GM18517 (cell line): ENCODE data around the gene MCF2L.
"Not testable (repeated sequence)": the region's sequence is repeated elsewhere in the genome, so short reads cannot be mapped to it uniquely, and the experiment has no call there.

Source experiments
- ATAC-seq: cut with Tn5 transposase; IDR thresholded peaks from one replicate; pipeline ENCODE4 v1.9.1; 2021; ENCODE audit warnings: mild to moderate bottlenecking, moderate library complexity; ENCODE audit not compliant: unreplicated experiment

The MCF2L gene

DNA sequence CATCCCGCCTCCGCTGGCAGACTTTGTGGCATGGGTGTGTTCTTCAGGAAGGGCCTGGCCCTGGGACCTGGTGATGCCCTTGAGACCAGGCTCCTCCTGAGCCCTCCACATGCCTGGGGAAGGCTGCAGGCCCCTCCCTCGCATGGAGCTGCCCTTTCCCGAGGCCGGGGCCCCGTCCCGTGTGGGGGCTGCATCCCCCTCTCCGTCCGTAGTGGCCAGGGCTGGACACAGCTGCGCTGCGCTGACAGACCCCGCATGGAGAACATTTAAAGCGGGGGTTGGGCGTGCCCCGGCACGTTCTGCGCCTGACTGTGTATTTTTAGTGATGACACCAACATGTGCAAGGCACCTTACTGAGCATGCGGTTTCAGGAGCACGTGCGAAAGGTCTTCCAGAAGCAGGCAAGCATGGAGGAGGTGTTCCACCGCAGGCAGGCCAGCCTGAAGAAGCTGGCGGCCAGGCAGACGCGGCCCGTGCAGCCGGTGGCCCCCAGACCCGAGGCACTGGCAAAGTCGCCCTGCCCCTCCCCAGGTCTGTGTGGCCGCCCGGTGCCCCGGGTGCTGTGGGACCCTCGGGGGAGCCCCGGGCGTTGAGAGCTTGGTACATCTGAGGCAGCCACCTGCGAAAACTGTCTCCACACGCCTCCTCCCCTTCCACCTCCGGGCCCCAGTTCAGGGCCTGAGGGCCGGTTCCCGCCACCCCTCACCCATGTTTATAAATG, 107.8 kb downstream of the MCF2L start:
- ATAC-seq = no peak

DNA sequence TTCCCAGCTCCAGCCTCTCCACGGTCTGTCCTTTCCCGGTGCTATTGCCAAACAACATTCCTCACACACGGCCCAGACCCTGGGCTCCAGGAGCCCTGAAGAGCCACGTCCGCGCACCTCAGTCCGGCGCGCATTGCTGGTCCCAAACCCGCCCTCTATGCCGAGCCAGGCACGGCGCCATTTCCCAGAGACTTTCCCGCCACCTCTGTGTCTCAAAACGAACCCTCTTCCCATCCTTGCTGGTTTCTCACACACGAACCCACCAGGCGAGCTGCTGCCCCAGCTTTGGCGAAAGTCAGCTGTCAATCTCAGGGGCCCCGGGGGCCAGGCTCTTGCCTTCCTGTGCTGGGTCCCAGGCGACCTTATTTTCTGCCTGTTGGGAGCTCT, 108.5 kb downstream of the MCF2L start:
- ATAC-seq = no peak

DNA sequence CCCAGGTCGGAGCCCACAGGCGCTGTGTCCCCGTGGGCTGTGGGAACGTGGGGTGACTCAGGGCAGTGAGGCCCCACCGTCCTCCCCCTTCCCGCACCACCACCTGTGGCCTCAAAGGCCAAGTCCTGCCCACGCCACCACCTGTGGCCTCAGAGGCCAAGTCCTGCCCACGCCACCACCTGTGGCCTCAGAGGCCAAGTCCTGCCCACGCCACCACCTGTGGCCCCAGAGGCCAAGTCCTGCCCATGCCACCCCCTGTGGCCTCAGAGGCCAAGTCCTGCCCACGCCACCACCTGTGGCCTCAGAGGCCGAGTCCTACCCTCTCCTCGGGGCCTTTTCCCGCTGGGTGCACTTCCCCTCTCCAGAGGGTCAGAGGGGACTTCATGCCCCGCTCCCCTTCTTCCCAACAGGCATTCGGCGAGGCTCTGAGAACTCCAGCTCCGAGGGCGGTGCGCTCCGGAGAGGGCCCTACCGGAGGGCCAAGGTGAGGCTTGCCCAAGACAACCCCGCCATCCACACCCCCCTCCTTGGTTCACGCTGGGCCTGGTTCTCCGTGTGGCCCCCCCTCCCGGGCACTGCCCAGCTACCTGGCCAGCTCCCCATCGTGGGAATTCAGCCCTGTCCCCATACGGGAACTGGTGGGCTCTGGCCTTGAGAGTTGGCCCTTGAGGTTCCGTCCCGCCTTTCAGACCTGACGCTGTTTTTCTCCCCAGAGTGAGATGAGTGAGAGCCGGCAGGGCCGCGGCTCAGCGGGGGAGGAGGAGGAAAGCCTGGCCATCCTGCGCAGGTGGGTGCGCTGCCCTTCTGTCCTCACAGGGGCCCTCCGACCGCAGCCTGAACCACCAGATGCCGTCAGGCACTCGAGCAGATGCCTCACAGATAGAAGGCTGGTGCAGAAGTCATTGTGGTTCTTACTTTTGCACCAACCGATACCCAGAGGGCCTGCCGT, 109.2 kb downstream of the MCF2L start:
- ATAC-seq = no peak

DNA sequence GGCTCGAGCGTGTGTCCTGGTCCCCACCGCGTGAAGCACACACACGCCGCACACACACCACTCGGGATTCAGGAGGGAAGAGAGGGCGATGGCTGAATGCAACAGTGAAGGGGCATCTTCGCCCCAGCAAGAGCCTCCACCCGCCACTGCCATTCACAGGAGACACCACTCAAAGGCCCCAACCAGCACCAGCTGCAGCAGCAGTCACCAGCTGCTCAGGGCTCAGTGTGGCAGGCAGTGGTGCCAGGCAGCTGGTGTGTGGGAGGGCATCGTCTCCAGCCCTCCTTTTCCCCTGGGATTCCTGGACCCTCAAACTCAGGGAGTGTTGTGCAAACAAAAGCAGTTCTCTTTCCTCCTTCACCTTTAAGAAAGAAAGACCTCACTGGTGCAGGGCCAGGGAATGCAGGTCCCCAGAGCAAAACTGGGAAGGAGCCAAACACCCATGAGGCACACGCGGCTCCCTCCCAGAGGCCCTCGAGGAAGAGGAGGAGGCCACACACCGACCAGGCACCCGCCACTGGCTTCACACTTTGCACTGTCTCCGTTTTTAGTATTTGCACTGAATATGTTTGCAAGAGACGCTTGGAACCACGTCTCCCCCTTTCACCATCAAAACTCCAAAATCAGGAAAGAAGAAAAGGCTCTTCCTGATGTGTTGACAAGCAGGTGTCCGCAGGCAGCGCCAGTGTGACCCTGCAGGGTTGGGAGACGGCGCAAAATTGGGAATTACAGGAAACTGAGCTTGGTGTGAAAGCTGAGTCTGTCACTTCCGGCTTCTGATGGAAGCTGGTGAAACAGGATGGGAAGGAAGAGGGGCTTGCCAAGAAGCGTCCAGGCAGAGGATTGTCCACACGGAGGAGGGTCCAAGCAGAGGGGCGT, 110.1 kb downstream of the MCF2L start:
- no peak for ATAC-seq

DNA sequence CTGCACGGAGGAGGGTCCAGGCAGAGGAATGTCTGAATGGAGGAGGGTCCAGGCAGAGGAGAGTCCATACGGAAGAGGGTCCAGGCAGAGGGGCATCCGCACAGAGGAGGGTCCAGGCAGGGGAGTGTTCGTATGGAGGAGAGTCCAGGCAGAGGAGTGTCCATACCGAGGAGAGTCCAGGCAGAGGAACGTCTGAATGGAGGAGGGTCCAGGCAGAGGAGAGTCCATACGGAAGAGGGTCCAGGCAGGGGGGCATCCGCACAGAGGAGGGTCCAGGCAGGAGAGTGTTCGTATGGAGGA, 110.7 kb downstream of the MCF2L start:
- ATAC-seq = not testable (repeated sequence)

DNA sequence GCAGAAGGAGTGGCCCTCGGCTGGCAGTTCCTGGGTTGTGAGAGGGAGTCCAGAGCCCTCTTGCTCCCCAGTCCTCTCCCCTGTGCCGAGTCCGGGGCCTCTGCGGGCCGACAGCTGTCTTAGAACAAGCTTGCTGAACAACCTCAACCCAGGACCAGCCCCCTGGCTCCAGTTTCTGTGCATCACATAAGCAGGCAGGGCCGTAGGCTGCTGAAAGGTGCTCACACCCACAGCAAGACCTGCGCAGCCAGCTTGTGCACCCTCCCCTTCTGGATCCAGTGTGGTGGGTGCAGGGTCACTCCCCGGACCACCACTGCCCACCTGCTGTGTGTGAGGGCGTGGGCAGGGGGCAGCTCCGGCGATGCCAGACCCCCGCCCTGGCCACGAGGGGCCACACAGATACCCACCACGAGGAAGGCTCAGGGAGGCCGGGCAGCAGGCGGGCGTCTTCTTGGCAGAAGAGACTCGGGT, 111.4 kb downstream of the MCF2L start:
- no peak for ATAC-seq

DNA sequence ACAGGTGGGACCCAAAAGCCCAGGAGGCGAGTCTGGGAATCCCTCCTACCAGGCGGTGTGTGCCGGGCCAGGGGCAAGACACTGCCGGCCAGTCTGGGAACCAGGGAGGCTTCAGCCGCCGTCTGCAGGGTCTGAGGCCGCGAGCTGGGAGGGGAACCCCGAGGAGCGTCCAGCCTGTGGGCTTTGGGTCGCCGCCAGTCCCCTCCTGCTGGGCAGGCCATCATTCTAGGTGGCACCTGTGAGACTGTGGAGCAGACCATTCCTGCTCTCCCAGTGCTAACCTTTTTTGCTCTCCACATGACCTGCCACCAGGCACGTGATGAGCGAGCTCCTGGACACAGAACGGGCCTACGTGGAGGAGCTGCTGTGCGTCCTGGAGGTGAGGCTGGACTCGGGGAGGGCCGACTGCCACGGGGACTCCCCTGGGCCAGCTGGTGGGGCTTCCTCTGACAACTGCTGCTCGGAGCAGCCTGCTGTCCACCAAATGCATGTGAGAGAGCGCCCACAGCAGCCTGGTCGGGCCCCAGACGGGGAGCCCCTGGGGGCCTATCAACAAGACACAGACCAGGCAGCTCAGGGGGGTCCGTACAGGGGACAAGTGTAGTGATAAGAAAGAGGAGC, 112.0 kb downstream of the MCF2L start:
- no peak for ATAC-seq

DNA sequence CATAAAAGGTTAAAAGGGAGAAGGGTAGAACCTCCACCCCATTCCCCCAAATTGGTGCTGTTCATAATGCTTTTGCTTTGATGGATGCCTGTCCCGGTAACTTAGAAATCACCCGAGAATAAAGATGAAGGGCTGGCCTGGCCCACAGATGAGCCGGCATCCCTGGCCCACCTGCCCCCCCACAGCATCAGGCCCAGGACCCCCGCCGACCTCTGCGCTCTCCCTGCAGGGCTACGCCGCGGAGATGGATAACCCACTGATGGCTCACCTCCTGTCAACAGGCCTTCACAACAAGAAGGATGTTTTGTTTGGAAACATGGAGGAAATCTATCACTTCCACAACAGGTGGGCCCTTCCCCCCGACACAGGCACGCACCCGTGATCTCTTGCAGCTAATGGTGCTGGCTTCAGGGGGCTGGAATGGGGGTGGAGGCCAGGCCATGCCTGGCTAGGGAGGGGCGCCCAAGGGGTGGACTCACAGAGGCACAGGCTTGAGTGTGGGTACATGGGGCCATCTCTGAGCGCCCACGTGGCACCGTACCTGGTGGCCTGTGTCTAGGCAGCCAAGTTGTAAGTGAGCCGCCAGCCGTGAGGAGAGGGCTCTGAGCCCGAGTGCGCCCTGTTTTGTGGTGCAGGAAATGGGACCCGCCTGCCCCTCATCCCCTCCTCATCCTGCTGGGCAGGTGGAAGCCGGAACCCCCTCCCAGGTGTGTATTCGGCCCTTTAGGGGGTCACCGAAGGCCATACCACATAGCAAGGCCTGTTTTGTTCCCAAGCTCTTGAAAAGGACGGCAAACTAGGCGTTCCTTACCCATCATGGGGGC, 113.4 kb downstream of the MCF2L start:
- no peak for ATAC-seq

DNA sequence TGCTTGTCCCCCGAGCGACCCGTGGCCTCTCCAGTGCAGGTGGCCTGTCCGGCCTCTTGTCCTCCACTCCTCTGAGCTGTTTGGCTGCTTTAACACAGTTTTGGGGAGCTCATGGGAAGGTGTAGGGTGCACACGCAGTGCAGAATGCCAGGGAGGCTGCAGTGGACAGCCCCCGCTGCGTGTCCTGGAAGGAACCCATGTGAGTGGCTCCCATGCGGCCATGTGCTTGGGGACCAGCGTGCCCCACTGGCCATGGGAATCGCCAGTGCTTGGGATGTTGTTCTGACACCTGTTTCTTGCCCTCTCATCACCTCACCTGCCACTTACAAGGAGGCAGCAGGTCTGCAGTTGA, 114.0 kb downstream of the MCF2L start:
- ATAC-seq = no peak

DNA sequence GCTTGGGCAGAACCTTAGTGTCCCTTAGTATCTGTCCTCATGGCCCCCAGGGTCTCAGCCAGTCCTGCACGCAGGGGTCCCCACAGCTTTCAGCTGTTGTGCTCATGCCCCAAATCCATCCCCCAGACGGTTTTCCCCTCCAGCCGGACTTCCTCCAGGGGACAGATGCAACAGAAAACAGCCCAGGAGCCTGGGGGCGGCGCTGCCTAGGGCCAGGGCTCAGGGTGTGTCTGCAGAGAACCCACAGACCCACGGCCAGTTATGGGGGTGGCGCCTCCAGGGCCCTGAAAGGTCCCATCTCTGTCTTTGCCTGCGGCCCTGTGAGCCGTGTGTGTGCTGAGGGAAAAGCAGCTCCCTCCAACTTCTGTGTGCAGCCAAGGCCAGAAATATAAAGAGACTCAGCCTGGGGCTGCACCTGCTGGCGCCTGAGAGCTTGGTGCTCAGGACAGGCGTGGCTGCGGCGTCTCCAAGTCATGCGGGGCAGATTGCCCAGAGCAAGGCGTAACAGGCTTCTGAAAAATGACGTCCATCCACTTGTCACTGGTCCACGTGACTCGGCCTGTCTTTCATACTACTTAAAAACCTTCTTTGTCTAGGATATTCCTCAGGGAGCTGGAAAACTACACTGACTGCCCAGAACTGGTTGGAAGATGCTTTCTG, 114.5 kb downstream of the MCF2L start:
- no peak for ATAC-seq

DNA sequence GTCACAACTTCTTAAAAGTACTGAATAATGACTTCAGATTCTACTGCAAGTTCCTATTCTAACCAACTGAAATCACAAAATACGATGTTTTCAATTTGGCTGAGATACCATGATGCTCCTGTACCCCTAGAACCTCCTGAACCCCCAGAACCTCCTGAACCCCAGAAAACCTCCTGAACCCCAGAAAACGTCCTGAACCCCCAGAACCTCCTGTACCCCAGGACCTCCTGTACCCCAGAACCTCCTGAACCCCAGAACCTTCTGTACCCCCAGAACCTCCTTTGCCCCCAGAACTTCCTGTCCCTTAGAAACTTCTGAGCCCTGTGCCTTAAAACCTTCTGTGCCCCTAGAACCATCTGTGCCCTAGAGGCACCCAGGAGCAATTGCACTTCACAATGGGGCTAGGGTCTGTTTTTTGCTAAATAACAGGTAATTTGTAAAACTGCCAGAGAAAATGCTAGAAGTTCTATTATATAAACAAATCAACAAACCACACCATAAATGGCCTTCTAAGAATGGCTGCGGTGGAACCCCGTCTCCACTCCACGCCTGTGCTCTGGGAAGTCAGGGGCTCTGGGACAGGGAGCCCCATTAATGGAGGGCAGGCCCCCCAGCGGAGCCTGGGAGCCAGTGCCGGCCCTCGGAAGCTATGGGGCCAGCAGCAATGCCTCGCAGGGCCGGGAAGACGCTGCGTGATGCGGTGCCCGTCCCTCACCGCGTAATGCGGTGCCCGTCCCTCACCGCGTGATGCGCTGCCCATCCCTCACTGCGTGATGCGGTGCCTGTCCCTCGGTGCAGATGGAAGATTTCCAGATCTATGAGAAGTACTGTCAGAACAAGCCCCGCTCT, 115.3 kb downstream of the MCF2L start:
- no peak for ATAC-seq

DNA sequence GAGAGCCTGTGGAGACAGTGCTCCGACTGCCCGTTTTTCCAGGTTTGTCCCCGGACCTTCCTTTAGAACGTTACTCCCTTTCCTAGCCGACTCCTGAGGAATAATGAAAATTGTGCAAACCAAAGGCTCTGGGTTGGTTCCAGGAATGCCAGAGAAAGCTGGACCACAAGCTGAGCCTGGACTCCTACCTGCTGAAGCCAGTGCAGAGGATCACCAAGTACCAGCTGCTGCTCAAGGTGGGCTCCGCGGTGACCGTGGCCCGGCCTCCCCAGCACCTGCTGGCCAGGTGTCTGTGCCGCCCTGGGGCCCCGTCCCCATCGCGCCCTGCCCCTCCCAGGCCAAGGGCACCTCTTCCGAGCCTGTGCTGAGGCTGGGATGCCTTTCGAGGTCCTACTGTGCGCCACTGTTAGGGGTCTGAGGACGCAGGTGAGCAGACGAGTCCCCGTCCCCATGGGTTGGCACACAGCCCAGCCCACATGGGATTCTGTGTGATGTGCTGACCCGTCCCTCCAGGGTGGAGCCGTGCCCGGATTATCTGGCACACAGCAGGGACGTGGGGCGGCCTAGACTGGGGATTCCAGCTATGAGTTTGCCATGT, 116.0 kb downstream of the MCF2L start:
- ATAC-seq = no peak

DNA sequence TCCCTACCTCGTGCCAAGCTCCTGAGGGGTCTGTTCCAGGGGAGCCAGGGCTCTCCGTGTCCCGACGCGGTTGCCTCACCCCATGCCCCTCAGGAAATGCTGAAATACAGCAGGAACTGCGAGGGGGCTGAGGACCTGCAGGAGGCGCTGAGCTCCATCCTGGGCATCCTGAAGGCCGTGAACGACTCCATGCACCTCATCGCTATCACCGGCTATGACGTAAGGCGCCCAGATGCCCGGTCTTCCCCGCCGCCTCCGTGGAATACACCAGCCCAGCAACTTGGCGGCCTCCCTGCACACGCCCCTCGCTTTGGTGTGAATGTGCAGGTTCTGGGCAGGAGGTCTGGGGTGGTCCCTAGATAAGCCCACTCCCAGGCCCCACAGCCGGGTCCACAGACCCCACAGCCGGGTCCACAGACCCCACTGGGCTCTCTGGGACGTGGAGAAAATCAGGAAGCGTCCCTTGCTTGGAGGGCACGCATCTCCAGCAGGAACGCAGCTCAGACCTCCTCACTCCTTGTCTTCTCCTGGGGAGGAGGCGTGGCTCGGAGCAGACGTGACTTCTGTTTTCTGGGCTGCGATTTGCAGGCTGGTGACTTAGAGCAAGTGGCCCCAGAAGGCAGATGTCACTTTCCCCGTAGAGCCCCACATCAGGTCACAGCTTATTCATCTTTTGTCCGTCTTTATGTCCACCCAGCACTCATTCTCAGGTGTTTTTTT, 117.2 kb downstream of the MCF2L start:
- ATAC-seq = no peak

DNA sequence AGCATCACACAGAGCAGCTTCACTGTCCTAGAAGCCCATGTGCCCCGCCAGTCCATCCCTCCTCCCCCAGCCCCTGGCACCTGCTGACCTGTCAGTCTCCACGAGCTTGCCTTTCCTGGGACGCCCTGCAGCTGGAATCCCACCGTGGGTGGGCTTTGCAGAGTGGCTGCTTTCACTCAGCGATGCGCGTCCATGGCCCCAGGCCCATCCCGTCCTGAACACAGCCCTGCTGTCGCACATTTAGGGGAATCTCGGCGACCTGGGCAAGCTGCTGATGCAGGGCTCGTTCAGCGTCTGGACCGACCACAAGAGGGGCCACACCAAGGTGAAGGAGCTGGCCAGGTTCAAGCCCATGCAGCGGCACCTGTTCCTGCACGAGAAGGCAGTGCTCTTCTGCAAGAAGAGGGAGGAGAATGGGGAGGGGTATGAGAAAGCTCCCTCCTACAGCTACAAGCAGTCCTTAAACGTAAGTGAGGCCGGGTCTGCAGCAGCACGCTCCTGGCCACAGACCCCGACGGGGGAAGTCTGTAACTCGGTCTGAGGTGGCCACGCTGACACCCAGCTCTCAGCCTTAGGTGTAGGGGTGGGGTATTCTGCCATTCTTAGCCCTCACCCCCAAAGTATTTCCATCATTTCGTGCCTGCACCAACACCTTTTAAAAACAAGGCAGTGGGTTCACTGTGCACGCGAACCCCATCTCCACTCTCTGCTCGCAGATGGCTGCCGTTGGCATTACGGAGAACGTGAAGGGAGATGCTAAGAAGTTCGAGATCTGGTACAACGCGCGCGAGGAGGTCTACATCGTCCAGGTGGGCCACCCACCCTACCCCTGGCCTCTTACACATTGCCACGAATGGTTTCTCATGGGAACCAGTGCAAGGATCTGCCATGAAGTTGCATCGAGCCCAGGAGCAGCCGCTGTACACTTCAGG, 118.2 kb downstream of the MCF2L start:
- ATAC-seq = no peak

DNA sequence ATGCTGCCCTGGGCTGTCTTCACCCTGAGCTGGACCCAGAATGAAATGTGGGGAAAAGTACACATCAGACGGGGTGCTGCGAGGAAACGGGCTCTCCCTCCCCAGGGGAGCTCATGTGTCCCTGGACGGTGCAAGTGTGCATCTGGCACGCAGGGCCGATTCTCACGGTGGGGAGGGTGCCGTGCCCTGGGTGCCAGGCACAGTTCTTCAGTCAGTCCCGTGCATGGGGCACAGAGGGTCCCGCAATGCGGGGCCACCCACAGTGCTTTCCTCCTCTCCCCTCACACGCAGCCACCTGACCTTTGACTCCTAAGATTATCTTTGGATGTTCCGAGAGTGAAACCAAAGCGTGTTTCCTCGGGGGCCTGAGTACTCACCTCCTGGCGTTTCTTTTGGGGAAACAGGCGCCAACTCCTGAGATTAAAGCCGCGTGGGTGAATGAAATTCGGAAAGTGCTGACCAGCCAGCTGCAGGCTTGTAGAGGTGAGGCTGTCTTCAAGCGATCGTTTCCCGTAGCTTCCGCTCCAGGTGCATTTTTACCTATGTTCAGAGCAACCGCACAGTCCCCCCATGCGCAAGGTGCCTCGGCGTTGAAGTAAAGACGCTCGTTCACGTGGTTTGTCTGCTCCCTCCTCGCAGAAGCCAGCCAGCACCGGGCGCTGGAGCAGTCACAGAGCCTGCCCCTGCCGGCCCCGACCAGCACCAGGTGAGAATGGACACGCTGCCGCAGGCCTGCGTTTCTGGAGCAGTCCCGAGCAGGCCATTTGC, 119.1 kb downstream of the MCF2L start:
- ATAC-seq = no peak

DNA sequence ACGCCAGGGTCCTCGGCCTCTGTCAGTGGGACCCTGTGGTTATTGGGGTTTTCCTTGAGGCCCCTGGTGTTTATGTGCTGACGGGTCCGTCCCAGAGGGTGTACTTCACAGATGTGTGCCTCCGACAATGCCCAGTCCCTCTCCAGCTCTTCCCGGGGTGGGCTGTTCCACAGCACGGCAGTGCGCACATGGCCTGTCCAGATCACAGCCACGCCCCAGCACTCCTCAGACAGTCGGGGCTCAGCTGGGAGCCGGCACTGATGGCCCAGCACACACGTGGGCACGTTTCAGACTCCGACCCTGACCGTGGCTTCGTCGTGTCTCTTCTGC, 119.6 kb downstream of the MCF2L start:
- ATAC-seq = no peak
